Ishikawa (cell line): ENCODE measurements around the gene TMEM175.

Experiments used
- CEBPB ChIP-seq: IDR thresholded peaks from 2 replicates; pipeline ENCODE4 v1.6.1; 2012
- CREB1 ChIP-seq: IDR thresholded peaks from 2 replicates; pipeline ENCODE4 v1.6.1; 2012; ENCODE audit warnings: low read depth
- EGR1 ChIP-seq: IDR thresholded peaks from 2 replicates; pipeline ENCODE4 v1.6.1; 2012
- EP300 ChIP-seq: IDR thresholded peaks from 2 replicates; pipeline ENCODE4 v1.6.1; 2012; ENCODE audit warnings: borderline replicate concordance
- FOXM1 ChIP-seq: IDR thresholded peaks from 2 replicates; pipeline ENCODE4 v1.6.1; 2012; ENCODE audit warnings: low read depth, borderline replicate concordance
- MAX ChIP-seq: IDR thresholded peaks from 2 replicates; pipeline ENCODE4 v1.6.1; 2012
- NFIC ChIP-seq: IDR thresholded peaks from 2 replicates; pipeline ENCODE4 v1.6.1; 2012
- RAD21 ChIP-seq: IDR thresholded peaks from 2 replicates; pipeline ENCODE4 v1.6.1; 2012; ENCODE audit warnings: low read depth
- REST ChIP-seq: IDR thresholded peaks from 2 replicates; pipeline ENCODE4 v1.6.1; 2012; ENCODE audit warnings: low read depth, mild to moderate bottlenecking
- TAF1 ChIP-seq: IDR thresholded peaks from 2 replicates; pipeline ENCODE4 v1.6.1; 2012; ENCODE audit warnings: low read depth, mild to moderate bottlenecking
- TCF12 ChIP-seq: IDR thresholded peaks from 2 replicates; pipeline ENCODE4 v1.6.1; 2012; ENCODE audit warnings: low read depth
- TEAD4 ChIP-seq: IDR thresholded peaks from 2 replicates; pipeline ENCODE4 v1.6.1; 2012
- USF1 ChIP-seq: IDR thresholded peaks from 2 replicates; pipeline ENCODE4 v1.6.1; 2012
- YY1 ChIP-seq: IDR thresholded peaks from 2 replicates; pipeline ENCODE4 v1.6.1; 2012; ENCODE audit warnings: low read depth
- ZBTB7A ChIP-seq: IDR thresholded peaks from 2 replicates; pipeline ENCODE4 v1.6.1; 2012; ENCODE audit warnings: low read depth

Gene TMEM175

GRCh38 chr4:931960-932712 lies at the start of gene TMEM175, which contains the start of gene GAK:
Gene TMEM175, plus strand, starts transcription at chr4:932460. Its CDS starts 15,280 bp downstream, at chr4:947740.
Gene GAK, minus strand, starts transcription at chr4:932316. Its CDS starts 129 bp downstream, at chr4:932187.
- no peak for TF ChIP-seq ZBTB7A
- peak; percentile 68; the same call in 1 of the 2 replicates for TF ChIP-seq YY1
- peak; percentile 93 for TF ChIP-seq MAX
- TF ChIP-seq CREB1: peak; percentile 88
- TF ChIP-seq TAF1: peak; percentile 91

GRCh38 chr4:882646-883045 lies 49.6 kb upstream of the TMEM175 start:
- TF ChIP-seq TCF12 (no peak), TAF1 (no peak), ZBTB7A (no peak)

- no peak for TF ChIP-seq CREB1
- TF ChIP-seq TAF1: no peak
- no peak for TF ChIP-seq TEAD4
- no peak for TF ChIP-seq RAD21
- TF ChIP-seq USF1: no peak
- no peak for TF ChIP-seq CEBPB
- no peak for TF ChIP-seq ZBTB7A
- no peak for TF ChIP-seq EP300
- TF ChIP-seq FOXM1: no peak
- TF ChIP-seq REST: no peak
- TF ChIP-seq YY1: no peak
- no peak for TF ChIP-seq MAX
- no peak for TF ChIP-seq TCF12
- no peak for TF ChIP-seq EGR1
Observed at GRCh38 chr4:883377-884095, 48.7 kb upstream of the TMEM175 start.

- no peak for TF ChIP-seq FOXM1
- no peak for TF ChIP-seq NFIC
Observed at GRCh38 chr4:884259-884658, 48.0 kb upstream of the TMEM175 start.

GRCh38 chr4:884896-885295 lies 47.4 kb upstream of the TMEM175 start:
- TF ChIP-seq EGR1: no peak
- TF ChIP-seq USF1: no peak
- no peak for TF ChIP-seq FOXM1
- no peak for TF ChIP-seq TCF12
- TF ChIP-seq TEAD4: no peak
- no peak for TF ChIP-seq REST
- TF ChIP-seq ZBTB7A: no peak
- TF ChIP-seq YY1: no peak
- TF ChIP-seq NFIC: no peak
- TF ChIP-seq CREB1: no peak
- TF ChIP-seq TAF1: no peak
- TF ChIP-seq EP300: no peak

- no peak for TF ChIP-seq CEBPB
- TF ChIP-seq MAX: no peak
- TF ChIP-seq TCF12: no peak
- TF ChIP-seq RAD21: no peak
- TF ChIP-seq TAF1: no peak
- no peak for TF ChIP-seq YY1
- TF ChIP-seq REST: no peak
- TF ChIP-seq CREB1: no peak
- no peak for TF ChIP-seq USF1
- TF ChIP-seq EGR1: no peak
- TF ChIP-seq NFIC: no peak
- no peak for TF ChIP-seq TEAD4
- no peak for TF ChIP-seq EP300
- no peak for TF ChIP-seq ZBTB7A
- no peak for TF ChIP-seq FOXM1
Observed at GRCh38 chr4:885353-885752, 46.9 kb upstream of the TMEM175 start.
